Effector CD8-positive, alpha-beta T cell (primary cell): Measurements from ENCODE around the gene FCN1.

Experiments used
- DNase-seq: peaks from one replicate; lab custom pipeline; 2025; lab: John Stamatoyannopoulos, UW

FCN1 gene

GRCh38 chr9:134915046-134915985 lies 2.4 kb downstream of the FCN1 start:
- DNase-seq, result no peak

GRCh38 chr9:134914501-134914834 lies 3.2 kb downstream of the FCN1 start:
- no peak for DNase-seq

GRCh38 chr9:134913713-134914500 lies 3.8 kb downstream of the FCN1 start:
- DNase-seq, result no peak

- DNase-seq, result no peak
These were observed 4.5 kb downstream of the FCN1 start for GRCh38 chr9:134913041-134913712.

- DNase-seq, result no peak
These were observed 5.4 kb downstream of the FCN1 start for GRCh38 chr9:134912126-134912840.

GRCh38 chr9:134909511-134910481 lies 7.9 kb downstream of the FCN1 start:
- DNase-seq, result no peak

- no peak for DNase-seq
These were observed 9.0 kb downstream of the FCN1 start for GRCh38 chr9:134908524-134909309.

- DNase-seq, result no peak
These were observed 14.8 kb downstream of the FCN1 start for GRCh38 chr9:134902936-134903335.

GRCh38 chr9:134899818-134900217 lies 17.9 kb downstream of the FCN1 start:
- DNase-seq, result no peak

GRCh38 chr9:134899168-134899567 lies 18.5 kb downstream of the FCN1 start:
- no peak for DNase-seq

GRCh38 chr9:134898319-134898718 lies 19.4 kb downstream of the FCN1 start:
- DNase-seq, result no peak

- no peak for DNase-seq
These were observed 20.0 kb downstream of the FCN1 start for GRCh38 chr9:134897584-134898170.

GRCh38 chr9:134896834-134897583 lies 20.7 kb downstream of the FCN1 start:
- no peak for DNase-seq

GRCh38 chr9:134895908-134896833 lies 21.5 kb downstream of the FCN1 start:
- no peak for DNase-seq

GRCh38 chr9:134895567-134895907 lies 22.2 kb downstream of the FCN1 start:
- no peak for DNase-seq

- DNase-seq, result no peak
These were observed 22.6 kb downstream of the FCN1 start for GRCh38 chr9:134895097-134895496.

- no peak for DNase-seq
These were observed 23.4 kb downstream of the FCN1 start for GRCh38 chr9:134894136-134894860.
